ENCODE results near the gene HABP2. TPM values are rescaled to one million over a fixed set of nuclear protein-coding genes. Genes with fewer than 3 reads are reported as not detected.

HABP2 gene
- total RNA-seq, 1 donor from 2014 or later = 112 TPM

- Mint-ChIP-seq H3K36me3 (ENCODE audit: insufficient read depth) (no peaks in the 10 kb centered on the region), H3K4me3 (ENCODE audit: low read depth) (no peak overlapping the region), H3K27me3 (peaks cover 52% of the 10 kb centered on the region), H3K9me3 (ENCODE audit: low read depth) (no peaks in the 10 kb centered on the region), H3K4me1 (ENCODE audit: low read depth) (peaks cover 16% of the 10 kb centered on the region), H3K27ac (no peak overlapping the region)
- TF ChIP-seq, protein P1, sequence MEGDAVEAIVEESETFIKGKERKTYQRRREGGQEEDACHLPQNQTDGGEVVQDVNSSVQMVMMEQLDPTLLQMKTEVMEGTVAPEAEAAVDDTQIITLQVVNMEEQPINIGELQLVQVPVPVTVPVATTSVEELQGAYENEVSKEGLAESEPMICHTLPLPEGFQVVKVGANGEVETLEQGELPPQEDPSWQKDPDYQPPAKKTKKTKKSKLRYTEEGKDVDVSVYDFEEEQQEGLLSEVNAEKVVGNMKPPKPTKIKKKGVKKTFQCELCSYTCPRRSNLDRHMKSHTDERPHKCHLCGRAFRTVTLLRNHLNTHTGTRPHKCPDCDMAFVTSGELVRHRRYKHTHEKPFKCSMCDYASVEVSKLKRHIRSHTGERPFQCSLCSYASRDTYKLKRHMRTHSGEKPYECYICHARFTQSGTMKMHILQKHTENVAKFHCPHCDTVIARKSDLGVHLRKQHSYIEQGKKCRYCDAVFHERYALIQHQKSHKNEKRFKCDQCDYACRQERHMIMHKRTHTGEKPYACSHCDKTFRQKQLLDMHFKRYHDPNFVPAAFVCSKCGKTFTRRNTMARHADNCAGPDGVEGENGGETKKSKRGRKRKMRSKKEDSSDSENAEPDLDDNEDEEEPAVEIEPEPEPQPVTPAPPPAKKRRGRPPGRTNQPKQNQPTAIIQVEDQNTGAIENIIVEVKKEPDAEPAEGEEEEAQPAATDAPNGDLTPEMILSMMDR (IDR thresholded peaks at IDR 0.05; ENCODE audit: unreplicated experiment) = no peak
- no peak for DNase-seq (ENCODE audit: low spot score, unreplicated experiment)
These were observed 58.1 kb downstream of the HABP2 start for GRCh38 chr10:113610631-113611601.

DNA sequence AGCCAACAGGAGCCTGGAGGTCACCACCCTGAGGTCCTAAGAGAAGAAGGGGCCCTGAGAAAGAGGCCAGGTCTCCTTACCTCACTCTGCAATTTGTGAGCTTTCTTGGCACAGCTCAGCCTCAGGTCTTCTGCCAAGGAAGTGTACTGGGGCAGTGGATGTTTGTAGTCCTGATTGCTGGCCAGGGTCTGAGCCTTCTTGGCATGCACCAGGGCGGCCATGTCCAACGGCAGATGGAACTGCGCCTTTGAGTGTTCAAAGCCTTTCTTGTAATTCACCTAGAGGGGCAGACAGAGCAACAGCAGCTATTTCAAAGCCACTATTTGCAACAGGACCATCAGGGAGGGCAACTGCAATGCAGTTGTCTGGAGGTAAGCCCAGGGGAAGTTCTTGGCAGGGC is 59.3 kb downstream of the HABP2 start:
- peaks cover 16% of the 10 kb centered on the region for H3K4me1 Mint-ChIP-seq (ENCODE audit: low read depth)
- TF ChIP-seq, protein P1 (IDR thresholded peaks at IDR 0.05; ENCODE audit: unreplicated experiment) = no peak
- peaks cover 64% of the 10 kb centered on the region for H3K27me3 Mint-ChIP-seq
- H3K36me3 Mint-ChIP-seq (ENCODE audit: insufficient read depth) = no peaks in the 10 kb centered on the region
- H3K9me3 Mint-ChIP-seq (ENCODE audit: low read depth) = no peaks in the 10 kb centered on the region
- no peak for DNase-seq (ENCODE audit: low spot score, unreplicated experiment)
- no peak overlapping the region for H3K27ac Mint-ChIP-seq
- H3K4me3 Mint-ChIP-seq (ENCODE audit: low read depth) = no peak overlapping the region

GRCh38 chr10:113613427-113613826 is 60.6 kb downstream of the HABP2 start:
- TF ChIP-seq, protein P1 (IDR thresholded peaks at IDR 0.05; ENCODE audit: unreplicated experiment) = no peak
- no peak for DNase-seq (ENCODE audit: low spot score, unreplicated experiment)
- Mint-ChIP-seq H3K9me3 (ENCODE audit: low read depth) (no peaks in the 10 kb centered on the region), H3K4me3 (ENCODE audit: low read depth) (no peak overlapping the region), H3K36me3 (ENCODE audit: insufficient read depth) (no peaks in the 10 kb centered on the region), H3K27ac (no peak overlapping the region), H3K27me3 (peaks cover 63% of the 10 kb centered on the region), H3K4me1 (ENCODE audit: low read depth) (peaks cover 16% of the 10 kb centered on the region)

DNA sequence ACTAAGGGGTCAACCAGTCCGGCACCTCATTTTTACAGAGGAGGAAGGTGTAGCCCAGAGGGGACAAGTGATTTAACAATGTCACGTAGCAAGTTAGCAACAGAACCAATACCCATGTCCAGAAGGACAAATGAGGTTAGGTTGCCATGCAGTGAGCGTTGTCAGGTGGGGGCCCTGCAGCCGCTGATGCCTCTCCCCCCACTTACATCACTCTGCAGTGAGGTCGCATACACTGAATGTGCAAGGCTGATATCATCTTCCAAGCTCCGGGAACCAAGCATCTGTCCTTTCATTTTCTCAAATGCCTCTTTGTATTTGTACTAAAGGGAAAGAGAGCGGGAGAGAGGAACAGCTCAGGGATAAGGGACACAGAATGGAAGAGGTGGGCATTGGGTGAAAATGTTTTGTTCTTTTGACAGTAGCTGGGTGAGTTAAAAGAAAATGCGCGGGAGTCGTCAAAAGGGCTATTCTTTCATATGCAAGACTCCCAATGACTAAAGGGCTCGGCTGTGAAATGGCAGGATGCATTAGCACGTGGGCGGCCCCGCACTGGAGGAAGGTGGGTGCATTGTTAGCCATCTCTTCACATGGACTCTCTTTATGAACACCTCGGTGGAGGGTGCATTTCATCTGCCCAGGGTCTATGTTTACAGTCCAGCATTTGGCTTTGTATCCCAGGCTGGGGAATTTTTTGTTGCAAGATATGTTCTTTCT is 61.3 kb downstream of the HABP2 start:
- Mint-ChIP-seq H3K9me3 (ENCODE audit: low read depth) (no peaks in the 10 kb centered on the region), H3K36me3 (ENCODE audit: insufficient read depth) (no peaks in the 10 kb centered on the region), H3K4me3 (ENCODE audit: low read depth) (no peak overlapping the region), H3K4me1 (ENCODE audit: low read depth) (peaks cover 16% of the 10 kb centered on the region), H3K27me3 (peaks cover 62% of the 10 kb centered on the region), H3K27ac (no peak overlapping the region)
- no peak for DNase-seq (ENCODE audit: low spot score, unreplicated experiment)
- TF ChIP-seq, protein P1 (IDR thresholded peaks at IDR 0.05; ENCODE audit: unreplicated experiment) = no peak
